Epithelial cell of proximal tubule (primary cell): ENCODE measurements around the gene COG5. TPM values are rescaled to one million over a fixed set of nuclear protein-coding genes. Genes with fewer than 3 reads are reported as not detected.

Experiments
- DNase-seq: peaks from one replicate; pipeline ENCODE4 v3.0.0-alpha.2; 2011; ENCODE audit warnings: low read depth
- H3K4me3 ChIP-seq: 2 replicates; pipeline ENCODE4 v1.5.1; 2011; ENCODE audit warnings: low read depth, mild to moderate bottlenecking, low read length
- total RNA-seq: library from RNA; depleted of rRNA; stranded (reverse); fragments of >200 nt; gene quantifications from 2 replicates; pipeline ENCODE4 v1.2.3, GENCODE V29; 2015
- TF ChIP-seq, protein P1 (sequence below): conservative IDR thresholded peaks from 2 replicates; pipeline ENCODE4 v1.5.1; 2012; ENCODE audit warnings: low read depth, mild to moderate bottlenecking, low read length

The COG5 gene
- total RNA-seq, 1 donor from 2014 or later = 31.4 TPM

DNA sequence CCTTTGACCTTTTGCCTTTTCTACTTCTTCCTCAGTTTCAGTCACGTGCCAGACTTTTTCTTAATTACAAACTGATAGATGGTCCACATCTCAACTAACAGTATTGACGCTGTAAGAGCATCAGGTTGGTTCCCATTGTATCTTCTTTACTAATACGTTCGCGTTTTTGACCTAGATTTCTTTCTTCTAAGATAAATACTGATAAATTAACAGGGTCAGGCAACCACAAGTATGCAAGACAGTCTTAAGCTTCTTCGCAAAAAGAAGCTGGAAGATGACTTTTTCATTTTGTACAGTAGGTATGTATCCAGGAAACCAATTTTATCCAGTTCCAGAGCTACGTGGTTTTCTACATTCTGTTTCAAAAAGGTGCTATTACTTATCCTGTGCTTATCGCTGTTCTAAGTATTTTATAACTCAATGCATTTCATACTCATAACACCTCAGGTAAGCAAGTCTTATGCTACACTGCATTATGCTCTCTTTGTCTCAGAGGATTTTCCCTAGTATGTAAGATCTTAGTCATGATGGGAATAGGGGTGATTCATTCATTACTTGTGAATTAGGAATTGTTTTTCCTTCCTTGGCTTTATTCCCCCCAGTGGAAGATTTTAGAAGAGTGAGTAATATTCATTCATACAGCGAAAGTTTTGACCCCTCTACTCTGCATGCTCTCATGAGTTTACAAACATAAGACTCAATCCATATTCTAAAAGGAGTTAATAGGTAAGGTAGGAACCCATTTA lies 1.0 kb upstream of the COG5 start:
- DNase-seq = peak; percentile 76
- TF ChIP-seq, protein P1, sequence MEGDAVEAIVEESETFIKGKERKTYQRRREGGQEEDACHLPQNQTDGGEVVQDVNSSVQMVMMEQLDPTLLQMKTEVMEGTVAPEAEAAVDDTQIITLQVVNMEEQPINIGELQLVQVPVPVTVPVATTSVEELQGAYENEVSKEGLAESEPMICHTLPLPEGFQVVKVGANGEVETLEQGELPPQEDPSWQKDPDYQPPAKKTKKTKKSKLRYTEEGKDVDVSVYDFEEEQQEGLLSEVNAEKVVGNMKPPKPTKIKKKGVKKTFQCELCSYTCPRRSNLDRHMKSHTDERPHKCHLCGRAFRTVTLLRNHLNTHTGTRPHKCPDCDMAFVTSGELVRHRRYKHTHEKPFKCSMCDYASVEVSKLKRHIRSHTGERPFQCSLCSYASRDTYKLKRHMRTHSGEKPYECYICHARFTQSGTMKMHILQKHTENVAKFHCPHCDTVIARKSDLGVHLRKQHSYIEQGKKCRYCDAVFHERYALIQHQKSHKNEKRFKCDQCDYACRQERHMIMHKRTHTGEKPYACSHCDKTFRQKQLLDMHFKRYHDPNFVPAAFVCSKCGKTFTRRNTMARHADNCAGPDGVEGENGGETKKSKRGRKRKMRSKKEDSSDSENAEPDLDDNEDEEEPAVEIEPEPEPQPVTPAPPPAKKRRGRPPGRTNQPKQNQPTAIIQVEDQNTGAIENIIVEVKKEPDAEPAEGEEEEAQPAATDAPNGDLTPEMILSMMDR = no peak
- H3K4me3 ChIP-seq = peak overlapping the region; percentile 76

- no peak for DNase-seq
- TF ChIP-seq, protein P1 = no peak
- H3K4me3 ChIP-seq = peak overlapping the region; percentile 76
Observed at GRCh38 chr7:107563081-107563774, 492 bp downstream of the COG5 start.

- TF ChIP-seq, protein P1 = no peak
Observed at GRCh38 chr7:107560898-107561516, 2.7 kb downstream of the COG5 start.

GRCh38 chr7:107559864-107560263 lies 3.9 kb downstream of the COG5 start:
- TF ChIP-seq, protein P1 = no peak
- DNase-seq = peak; percentile 36
- no peak overlapping the region for H3K4me3 ChIP-seq

More at GRCh38 chr7:107560898-107561516, 2.7 kb downstream of the COG5 start:
- no peak for DNase-seq
- H3K4me3 ChIP-seq = no peak overlapping the region

- DNase-seq = no peak
- TF ChIP-seq, protein P1 = no peak
Observed at GRCh38 chr7:107555893-107556292, 7.8 kb downstream of the COG5 start.

DNA sequence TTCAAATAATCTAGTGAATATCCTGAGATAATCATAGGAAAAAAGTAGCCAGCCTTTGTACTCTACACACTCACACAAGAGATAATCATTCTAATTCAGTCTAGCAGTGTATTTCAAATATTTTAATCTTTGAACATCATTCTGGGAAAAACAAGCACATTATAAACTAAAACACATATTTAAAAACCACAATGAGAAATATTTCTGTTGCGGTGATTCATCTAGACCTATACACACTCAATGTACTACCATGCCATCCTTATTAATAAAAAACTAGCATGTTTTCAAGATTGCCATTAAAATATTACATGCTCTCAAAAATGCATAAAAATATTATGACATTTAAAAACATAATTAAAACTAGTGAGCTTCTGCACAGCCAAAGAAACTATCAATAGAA lies 11.8 kb downstream of the COG5 start:
- TF ChIP-seq, protein P1 = no peak
- DNase-seq = no peak
- no peak overlapping the region for H3K4me3 ChIP-seq

More at GRCh38 chr7:107555893-107556292, 7.8 kb downstream of the COG5 start:
- no peak overlapping the region for H3K4me3 ChIP-seq
